Measurements from ENCODE around the gene STX19.

DNA sequence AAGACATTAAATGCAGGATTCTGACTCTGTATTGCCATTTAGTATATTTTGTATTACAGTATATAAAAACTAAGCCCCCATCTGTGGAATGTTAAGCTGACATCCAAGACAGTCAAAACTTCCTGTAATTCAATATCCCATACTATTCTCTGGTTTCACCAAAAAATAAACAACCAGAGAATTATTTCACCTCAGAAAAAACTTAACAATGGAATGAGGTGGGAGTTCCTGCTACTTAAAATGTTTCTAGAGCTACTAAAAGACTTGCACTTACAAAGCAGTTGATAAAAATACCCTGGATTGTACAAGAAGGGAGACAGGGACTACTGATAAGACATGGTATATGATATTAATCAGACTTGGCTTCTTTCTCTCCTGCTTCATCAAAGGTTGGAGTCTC, 40.1 kb downstream of the STX19 start:
- TF ChIP-seq, protein P1, sequence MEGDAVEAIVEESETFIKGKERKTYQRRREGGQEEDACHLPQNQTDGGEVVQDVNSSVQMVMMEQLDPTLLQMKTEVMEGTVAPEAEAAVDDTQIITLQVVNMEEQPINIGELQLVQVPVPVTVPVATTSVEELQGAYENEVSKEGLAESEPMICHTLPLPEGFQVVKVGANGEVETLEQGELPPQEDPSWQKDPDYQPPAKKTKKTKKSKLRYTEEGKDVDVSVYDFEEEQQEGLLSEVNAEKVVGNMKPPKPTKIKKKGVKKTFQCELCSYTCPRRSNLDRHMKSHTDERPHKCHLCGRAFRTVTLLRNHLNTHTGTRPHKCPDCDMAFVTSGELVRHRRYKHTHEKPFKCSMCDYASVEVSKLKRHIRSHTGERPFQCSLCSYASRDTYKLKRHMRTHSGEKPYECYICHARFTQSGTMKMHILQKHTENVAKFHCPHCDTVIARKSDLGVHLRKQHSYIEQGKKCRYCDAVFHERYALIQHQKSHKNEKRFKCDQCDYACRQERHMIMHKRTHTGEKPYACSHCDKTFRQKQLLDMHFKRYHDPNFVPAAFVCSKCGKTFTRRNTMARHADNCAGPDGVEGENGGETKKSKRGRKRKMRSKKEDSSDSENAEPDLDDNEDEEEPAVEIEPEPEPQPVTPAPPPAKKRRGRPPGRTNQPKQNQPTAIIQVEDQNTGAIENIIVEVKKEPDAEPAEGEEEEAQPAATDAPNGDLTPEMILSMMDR (IDR thresholded peaks at IDR 0.05): no peak
- no peak for TF ChIP-seq EZH2 (IDR thresholded peaks at IDR 0.05; ENCODE audit: borderline replicate concordance, insufficient read depth, low read depth, low read length, poor library complexity, severe bottlenecking)
